SK-N-SH (cell line): Measurements from ENCODE around the gene SLC2A11. TPM values are rescaled to one million over a fixed set of nuclear protein-coding genes. Genes with fewer than 3 reads are reported as not detected.

ENCODE experiments used
- CTCF ChIA-PET: fragments of 300-600, 350-600 bp; formaldehyde crosslinking; extraction: SDS; loops from one replicate; lab custom pipeline; 2021; lab: Yijun Ruan, JAX
- POLR2A ChIA-PET: fragments of 350-600 bp; sonication (Branson Sonifier 250); formaldehyde crosslinking; extraction: SDS; loops from one replicate; lab custom pipeline; 2020; ENCODE audit warnings: antibody characterized with exemption, inconsistent platforms; lab: Yijun Ruan, JAX
- DNase-seq: peaks from one replicate; pipeline ENCODE4 v3.0.0; 2012
- H2AFZ ChIP-seq: fragments of 200-600 bp; sonication (generic); 2 replicates; pipeline ENCODE4 v1.8.1; 2016; ENCODE audit warnings: antibody characterized with exemption, mild to moderate bottlenecking, low read depth
- H3F3A ChIP-seq: fragments of 200-600 bp; sonication (generic); replicated peaks from 2 replicates; pipeline ENCODE3; 2016; ENCODE audit warnings: antibody characterized with exemption, mild to moderate bottlenecking; ENCODE audit not compliant: insufficient read depth
- H3K27ac ChIP-seq, 2 experiments: fragments of 200-500 bp in 1 of 2; fragments of 200-600 bp in 1 of 2; sonication (Bioruptor generic) in 1 of 2; sonication (generic), shearing (Covaris generic) in 1 of 2; 2 replicates each; pipeline versions ENCODE4 v1.5.1 to v1.6.1; 2014 to 2016; ENCODE audit warnings: low read depth in 2 of 2, inconsistent platforms in 1 of 2, low read length in 1 of 2, mild to moderate bottlenecking in 1 of 2, mixed read lengths in 1 of 2
- H3K27me3 ChIP-seq: fragments of 200-600 bp; sonication (generic), shearing (Covaris generic); 2 replicates; pipeline ENCODE4 v1.6.1; 2016; ENCODE audit warnings: mixed run types; ENCODE audit not compliant: insufficient read depth
- H3K36me3 ChIP-seq, 2 experiments: fragments of 200-500 bp in 1 of 2; fragments of 200-600 bp in 1 of 2; sonication (Bioruptor generic) in 1 of 2; sonication (generic) in 1 of 2; replicated peaks in 1 of 2; 2 replicates each; pipeline versions ENCODE3 to v1.5.1; 2014 to 2016; ENCODE audit warnings: low read length in 1 of 2, mild to moderate bottlenecking in 1 of 2; ENCODE audit not compliant: insufficient read depth in 2 of 2, control insufficient read depth in 1 of 2
- H3K4me1 ChIP-seq, 2 experiments: fragments of 200-500 bp in 1 of 2; fragments of 200-600 bp in 1 of 2; sonication (Bioruptor generic) in 1 of 2; sonication (generic), shearing (Covaris generic) in 1 of 2; 2 replicates each; pipeline versions ENCODE4 v1.5.1 to v1.6.1; 2014 to 2016; ENCODE audit warnings: low read depth in 1 of 2, low read length in 1 of 2, mixed run types in 1 of 2; ENCODE audit not compliant: insufficient read depth in 2 of 2, control insufficient read depth in 1 of 2
- H3K4me2 ChIP-seq: fragments of 200-600 bp; sonication (generic), shearing (Covaris generic); 2 replicates; pipeline ENCODE4 v1.6.1; 2017; ENCODE audit warnings: mixed run types
- H3K4me3 ChIP-seq, 2 experiments: fragments of 200-500 bp in 1 of 2; fragments of 200-600 bp in 1 of 2; sonication (Bioruptor generic) in 1 of 2; sonication (generic), shearing (Covaris generic) in 1 of 2; 2 replicates each; pipeline versions ENCODE4 v1.5.1 to v1.8.1; 2014 to 2016; ENCODE audit warnings: low read depth in 2 of 2, inconsistent platforms in 1 of 2, low read length in 1 of 2, mild to moderate bottlenecking in 1 of 2, mixed read lengths in 1 of 2, moderate library complexity in 1 of 2
- H3K79me2 ChIP-seq: fragments of 200-600 bp; sonication (generic); 2 replicates; pipeline ENCODE4 v1.8.1; 2017; ENCODE audit warnings: mild to moderate bottlenecking; ENCODE audit not compliant: insufficient read depth
- H3K9ac ChIP-seq: fragments of 200-600 bp; sonication (generic); 2 replicates; pipeline ENCODE4 v1.6.1; 2017; ENCODE audit warnings: mixed run types
- H3K9me2 ChIP-seq: fragments of 200-600 bp; sonication (generic); 2 replicates; pipeline ENCODE4 v1.6.1; 2017; ENCODE audit warnings: mixed run types
- H3K9me3 ChIP-seq: fragments of 200-600 bp; sonication (generic); 2 replicates; pipeline ENCODE4 v1.6.1; 2017; ENCODE audit warnings: mixed run types, mild to moderate bottlenecking, moderate library complexity
- H4K20me1 ChIP-seq: fragments of 200-600 bp; sonication (generic); 2 replicates; pipeline ENCODE4 v1.6.1; 2017; ENCODE audit warnings: mild to moderate bottlenecking, mixed run types; ENCODE audit not compliant: insufficient read depth
- ELF1 ChIP-seq: IDR thresholded peaks from 2 replicates; pipeline ENCODE4 v1.4.0; 2012
- FOSL2 ChIP-seq: IDR thresholded peaks from 2 replicates; pipeline ENCODE4 v1.4.0; 2012; ENCODE audit warnings: low read depth, mild to moderate bottlenecking, moderate library complexity, borderline replicate concordance
- FOXM1 ChIP-seq: IDR thresholded peaks from 2 replicates; pipeline ENCODE4 v1.4.0; 2012; ENCODE audit warnings: low read depth, mild to moderate bottlenecking
- IRF3 ChIP-seq: fragments of 150-350 bp; IDR thresholded peaks from 2 replicates; pipeline ENCODE4 v1.6.1; 2016; ENCODE audit warnings: mild to moderate bottlenecking, low read depth, low read length
- MEF2A ChIP-seq: IDR thresholded peaks from 2 replicates; pipeline ENCODE4 v1.4.0; 2012; ENCODE audit warnings: low read depth, borderline replicate concordance
- MXI1 ChIP-seq: IDR thresholded peaks from 2 replicates; pipeline ENCODE4 v1.6.1; 2012; ENCODE audit warnings: mild to moderate bottlenecking, low read depth, low read length, improper control_type of control experiment
- NFIC ChIP-seq: IDR thresholded peaks from 2 replicates; pipeline ENCODE4 v1.4.0; 2012; ENCODE audit warnings: borderline replicate concordance
- NRF1 ChIP-seq: IDR thresholded peaks from 2 replicates; pipeline ENCODE4 v1.6.1; 2012; ENCODE audit warnings: low read depth, mild to moderate bottlenecking, low read length
- POLR2AphosphoS5 ChIP-seq: IDR thresholded peaks from 2 replicates; pipeline ENCODE4 v1.6.1; 2012; ENCODE audit warnings: low read depth, low read length
- REST ChIP-seq: IDR thresholded peaks from 2 replicates; pipeline ENCODE4 v1.6.1; 2012; ENCODE audit warnings: mild to moderate bottlenecking, low read depth, low read length, moderate library complexity
- TCF12 ChIP-seq: IDR thresholded peaks from 2 replicates; pipeline ENCODE4 v1.4.0; 2012
- TEAD4 ChIP-seq: IDR thresholded peaks from 2 replicates; pipeline ENCODE4 v1.4.0; 2012; ENCODE audit warnings: mild to moderate bottlenecking, borderline replicate concordance; ENCODE audit not compliant: insufficient read depth
- YY1 ChIP-seq: IDR thresholded peaks from 2 replicates; pipeline ENCODE4 v1.4.0; 2012; ENCODE audit warnings: low read depth, mild to moderate bottlenecking
- WGBS: methylation state at CpG from one replicate; pipeline ENCODE4 v1.1.6; 2017; ENCODE audit warnings: low lambda C conversion rate; 5-methylcytosine and 5-hydroxymethylcytosine counted together
- polyA plus RNA-seq, 3 experiments: library from polyadenylated mRNA; depleted of rRNA; stranded (reverse); fragments of >200 nt; gene quantifications; 2 replicates each; pipeline ENCODE4 v1.2.3, GENCODE V29; 2012
- TF ChIP-seq, protein P1 (sequence below): IDR thresholded peaks from 2 replicates; pipeline ENCODE4 v1.4.0; 2012; ENCODE audit warnings: low read depth, borderline replicate concordance
- TF ChIP-seq, protein P2 (sequence below): IDR thresholded peaks from 2 replicates; pipeline ENCODE4 v1.4.0; 2012; ENCODE audit warnings: low read depth, borderline replicate concordance
- TF ChIP-seq, protein P3 (sequence below): IDR thresholded peaks from 2 replicates; pipeline ENCODE4; 2012

Gene SLC2A11
- polyA plus RNA-seq, 1 of the 3 experiments (the other 2 are of a cell fraction), result 21.8 TPM

- CTCF ChIA-PET, result interaction anchor here (1.3 to 2.8 kb wide), 5 partner anchors 15 to 63 kb away, joined by 3 to 17 read pairs (median 6); partner anchors contain the start of gene CHCHD10
- H3K36me3 ChIP-seq, result peaks cover 15 to 56% of the 10 kb centered on the region in 2 experiments
These were observed 26.4 kb upstream of the SLC2A11 start for GRCh38 chr22:23831261-23831660.

More at GRCh38 chr22:23831261-23831660, 26.4 kb upstream of the SLC2A11 start:
- no peaks in the 10 kb centered on the region for H3K9me3 ChIP-seq
- no peak overlapping the region for H3K9ac ChIP-seq
- TF ChIP-seq REST, result no peak
- TF ChIP-seq, protein P1, sequence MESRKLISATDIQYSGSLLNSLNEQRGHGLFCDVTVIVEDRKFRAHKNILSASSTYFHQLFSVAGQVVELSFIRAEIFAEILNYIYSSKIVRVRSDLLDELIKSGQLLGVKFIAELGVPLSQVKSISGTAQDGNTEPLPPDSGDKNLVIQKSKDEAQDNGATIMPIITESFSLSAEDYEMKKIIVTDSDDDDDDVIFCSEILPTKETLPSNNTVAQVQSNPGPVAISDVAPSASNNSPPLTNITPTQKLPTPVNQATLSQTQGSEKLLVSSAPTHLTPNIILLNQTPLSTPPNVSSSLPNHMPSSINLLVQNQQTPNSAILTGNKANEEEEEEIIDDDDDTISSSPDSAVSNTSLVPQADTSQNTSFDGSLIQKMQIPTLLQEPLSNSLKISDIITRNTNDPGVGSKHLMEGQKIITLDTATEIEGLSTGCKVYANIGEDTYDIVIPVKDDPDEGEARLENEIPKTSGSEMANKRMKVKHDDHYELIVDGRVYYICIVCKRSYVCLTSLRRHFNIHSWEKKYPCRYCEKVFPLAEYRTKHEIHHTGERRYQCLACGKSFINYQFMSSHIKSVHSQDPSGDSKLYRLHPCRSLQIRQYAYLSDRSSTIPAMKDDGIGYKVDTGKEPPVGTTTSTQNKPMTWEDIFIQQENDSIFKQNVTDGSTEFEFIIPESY, result no peak
- no peak for TF ChIP-seq FOXM1
- no peak for TF ChIP-seq POLR2AphosphoS5
- TF ChIP-seq TCF12, result no peak
- TF ChIP-seq FOSL2, result no peak
- no peak for TF ChIP-seq NRF1
- no peak for TF ChIP-seq ELF1
- TF ChIP-seq, protein P2, sequence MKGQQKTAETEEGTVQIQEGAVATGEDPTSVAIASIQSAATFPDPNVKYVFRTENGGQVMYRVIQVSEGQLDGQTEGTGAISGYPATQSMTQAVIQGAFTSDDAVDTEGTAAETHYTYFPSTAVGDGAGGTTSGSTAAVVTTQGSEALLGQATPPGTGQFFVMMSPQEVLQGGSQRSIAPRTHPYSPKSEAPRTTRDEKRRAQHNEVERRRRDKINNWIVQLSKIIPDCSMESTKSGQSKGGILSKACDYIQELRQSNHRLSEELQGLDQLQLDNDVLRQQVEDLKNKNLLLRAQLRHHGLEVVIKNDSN, result no peak
- no peak for TF ChIP-seq MXI1
- no peak for TF ChIP-seq TEAD4
- TF ChIP-seq MEF2A, result no peak
- TF ChIP-seq, protein P3, sequence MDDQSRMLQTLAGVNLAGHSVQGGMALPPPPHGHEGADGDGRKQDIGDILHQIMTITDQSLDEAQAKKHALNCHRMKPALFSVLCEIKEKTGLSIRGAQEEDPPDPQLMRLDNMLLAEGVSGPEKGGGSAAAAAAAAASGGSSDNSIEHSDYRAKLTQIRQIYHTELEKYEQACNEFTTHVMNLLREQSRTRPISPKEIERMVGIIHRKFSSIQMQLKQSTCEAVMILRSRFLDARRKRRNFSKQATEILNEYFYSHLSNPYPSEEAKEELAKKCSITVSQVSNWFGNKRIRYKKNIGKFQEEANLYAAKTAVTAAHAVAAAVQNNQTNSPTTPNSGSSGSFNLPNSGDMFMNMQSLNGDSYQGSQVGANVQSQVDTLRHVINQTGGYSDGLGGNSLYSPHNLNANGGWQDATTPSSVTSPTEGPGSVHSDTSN, result no peak
- TF ChIP-seq NFIC, result no peak
- TF ChIP-seq YY1, result no peak
- TF ChIP-seq IRF3, result no peak
- TF ChIP-seq, all 33 proteins: peak for 0
- Histone ChIP-seq H4K20me1 (no peaks in the 10 kb centered on the region; the same call in 1 of the 2 replicates), H3K9me2 (no peaks in the 10 kb centered on the region), H2AFZ (no peak overlapping the region), H3F3A (peaks cover 17% of the 10 kb centered on the region), H3K4me2 (no peak overlapping the region), H3K4me1 (peaks cover 0 to 80% of the 10 kb centered on the region in 2 experiments; a peak in 2 of 4 replicates), H3K4me3 (no peak overlapping the region), H3K27ac (peak overlapping the region in 1 of 2 experiments; percentile 83; a peak in 2 of 4 replicates), H3K27me3 (no peaks in the 10 kb centered on the region), H3K79me2 (peaks cover 21% of the 10 kb centered on the region)
- DNase-seq, result no peak
- WGBS, result 87% methylated on average over 6 of the region's 8 CpGs
- POLR2A ChIA-PET, result no interaction called here
